ENCODE results near the gene LRP1B. TPM values are rescaled to one million over a fixed set of nuclear protein-coding genes. Genes with fewer than 3 reads are reported as not detected.

Gene LRP1B
- total RNA-seq, 6 experiments from 2014 or later: 0.06 to 1.7 (median 0.15) TPM; not detected in 1

DNA sequence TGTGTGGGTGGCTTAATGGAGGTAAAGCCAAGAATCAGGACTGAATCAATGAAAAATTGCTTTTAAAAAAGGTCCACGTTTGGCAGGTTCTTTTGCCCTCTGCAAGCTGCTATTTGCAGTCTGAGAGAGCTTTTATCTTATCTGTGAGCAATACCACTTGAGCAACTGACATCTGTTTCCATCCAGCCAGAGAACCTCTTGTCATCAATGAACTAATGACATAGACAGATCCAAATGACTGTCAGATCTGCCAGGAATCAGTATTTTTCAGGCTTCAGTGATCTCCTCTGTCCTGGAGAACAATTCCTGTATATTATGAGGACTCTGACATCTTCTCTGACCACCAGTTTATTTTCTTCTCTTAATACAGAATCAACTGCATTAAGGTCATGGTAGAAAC lies 608.1 kb downstream of the LRP1B start:
- Histone ChIP-seq H3K36me3 (no peaks in the 10 kb centered on the region), H3K27ac (no peak overlapping the region), H3K27me3 (no peaks in the 10 kb centered on the region), H3K4me3 (no peak overlapping the region), H3K9me3 (no peaks in the 10 kb centered on the region), H3K4me1 (no peaks in the 10 kb centered on the region)
- intact Hi-C loops (cut with DNase I): no loop called here
- no peak for DNase-seq
- TF ChIP-seq POLR2A (IDR thresholded peaks at IDR 0.05) (no peak), CTCF (IDR thresholded peaks at IDR 0.05) (no peak)
- 10% methylated on average over 1 of the region's 1 CpG for WGBS (ENCODE audit: insufficient coverage, low coverage, low lambda C conversion rate, missing lambda C conversion rate)
- no peak for ATAC-seq

GRCh38 chr2:141522048-141522447 lies 608.8 kb downstream of the LRP1B start:
- Histone ChIP-seq H3K27me3 (no peaks in the 10 kb centered on the region), H3K4me1 (no peaks in the 10 kb centered on the region), H3K9me3 (no peaks in the 10 kb centered on the region), H3K27ac (no peak overlapping the region), H3K4me3 (no peak overlapping the region), H3K36me3 (no peaks in the 10 kb centered on the region)
- WGBS (ENCODE audit: insufficient coverage, low coverage, low lambda C conversion rate, missing lambda C conversion rate): 58% methylated on average over 3 of the region's 3 CpGs
- TF ChIP-seq POLR2A (IDR thresholded peaks at IDR 0.05) (no peak), CTCF (IDR thresholded peaks at IDR 0.05) (no peak)
- no peak for DNase-seq
- no peak for ATAC-seq
- intact Hi-C loops (cut with DNase I): no loop called here

DNA sequence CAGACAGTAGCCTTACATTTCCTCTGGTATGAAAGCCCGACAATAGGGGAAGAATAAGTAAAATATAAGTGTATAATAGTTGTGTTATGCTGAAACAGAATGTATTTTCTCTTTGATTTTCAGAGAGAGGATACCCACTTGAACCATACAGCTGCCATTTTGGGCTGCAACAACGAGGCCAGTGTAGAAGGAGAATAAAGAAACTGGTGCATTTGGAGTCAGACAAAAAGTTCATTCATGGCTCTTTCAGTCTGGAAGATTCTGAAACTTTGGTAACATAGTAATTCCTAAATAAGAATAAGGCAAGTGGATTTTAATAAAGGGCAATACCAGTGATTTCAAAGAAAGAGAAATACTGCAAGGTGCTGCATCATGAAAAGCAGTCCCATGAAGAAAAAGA lies 610.9 kb downstream of the LRP1B start:
- Histone ChIP-seq H3K9me3 (no peaks in the 10 kb centered on the region), H3K4me3 (no peak overlapping the region), H3K27me3 (no peaks in the 10 kb centered on the region), H3K4me1 (no peaks in the 10 kb centered on the region), H3K36me3 (no peaks in the 10 kb centered on the region), H3K27ac (no peak overlapping the region)
- intact Hi-C loops (cut with DNase I): no loop called here
- WGBS (ENCODE audit: insufficient coverage, low coverage, low lambda C conversion rate, missing lambda C conversion rate): 70% methylated on average over 2 of the region's 2 CpGs
- TF ChIP-seq POLR2A (IDR thresholded peaks at IDR 0.05) (no peak), CTCF (IDR thresholded peaks at IDR 0.05) (no peak)
- DNase-seq: no peak
- ATAC-seq: no peak

GRCh38 chr2:141517852-141518421 lies 612.9 kb downstream of the LRP1B start:
- intact Hi-C loops (cut with DNase I): no loop called here
- H3K4me1 ChIP-seq: no peaks in the 10 kb centered on the region
- DNase-seq (no peak), ATAC-seq (peak in 2 of 4 donors; percentile 60 to 64)
- no peaks in the 10 kb centered on the region for H3K9me3 ChIP-seq
- no peak for TF ChIP-seq CTCF (IDR thresholded peaks at IDR 0.05)
- no peak for TF ChIP-seq POLR2A (IDR thresholded peaks at IDR 0.05)
- no peak overlapping the region for H3K27ac ChIP-seq
- no peak overlapping the region for H3K4me3 ChIP-seq
- no peaks in the 10 kb centered on the region for H3K27me3 ChIP-seq
- H3K36me3 ChIP-seq: no peaks in the 10 kb centered on the region
- WGBS (ENCODE audit: insufficient coverage, low coverage, low lambda C conversion rate, missing lambda C conversion rate): 70% methylated on average over 2 of the region's 2 CpGs

Data from right lobe of liver (tissue), 6 donors.